GM12878 (cell line): ENCODE results near the gene PIGV. TPM values are rescaled to one million over a fixed set of nuclear protein-coding genes. Genes with fewer than 3 reads are reported as not detected.

ENCODE experiments used
- ATF7 ChIP-seq: fragments of 450-650 bp; IDR thresholded peaks from 2 replicates; pipeline ENCODE4 v1.6.1; 2016; ENCODE audit warnings: low read depth, mild to moderate bottlenecking
- CBFB ChIP-seq: IDR thresholded peaks from 2 replicates; pipeline ENCODE4 v1.6.1; 2016; ENCODE audit warnings: antibody characterized with exemption, low read depth
- EED ChIP-seq: sonication (generic); IDR thresholded peaks from 2 replicates; pipeline ENCODE4 v1.6.1; 2016; ENCODE audit warnings: antibody characterized with exemption, low read depth
- HDAC6 ChIP-seq: fragments of 200-600 bp; sonication (generic); IDR thresholded peaks from one replicate; pipeline ENCODE4 v1.8.0; 2017; ENCODE audit warnings: antibody characterized with exemption; ENCODE audit not compliant: unreplicated experiment
- HDGF ChIP-seq: fragments of 450-650 bp; IDR thresholded peaks from 2 replicates; pipeline ENCODE4 v1.6.1; 2016; ENCODE audit warnings: antibody characterized with exemption
- LARP7 ChIP-seq: fragments of 450-650 bp; IDR thresholded peaks from 2 replicates; pipeline ENCODE4 v1.6.1; 2017; ENCODE audit warnings: mild to moderate bottlenecking
- MEF2B ChIP-seq: fragments of 450-650 bp; IDR thresholded peaks from 2 replicates; pipeline ENCODE4 v1.6.1; 2018; ENCODE audit warnings: mild to moderate bottlenecking, moderate library complexity; ENCODE audit not compliant: partially characterized antibody, poor library complexity, severe bottlenecking
- NFYB ChIP-seq: IDR thresholded peaks from 2 replicates; pipeline ENCODE4 v1.6.1; 2011; ENCODE audit warnings: low read depth, mild to moderate bottlenecking, low read length, improper control_type of control experiment, moderate library complexity; ENCODE audit not compliant: insufficient read depth
- POLR2A ChIP-seq: IDR thresholded peaks from 2 replicates; pipeline ENCODE4 v1.6.1; 2011; ENCODE audit warnings: low read depth, mild to moderate bottlenecking, low read length
- RELB ChIP-seq: fragments of 450-650 bp; IDR thresholded peaks from 2 replicates; pipeline ENCODE4 v1.6.1; 2017; ENCODE audit warnings: low read depth, mild to moderate bottlenecking, moderate library complexity
- REST ChIP-seq: IDR thresholded peaks from 2 replicates; pipeline ENCODE4 v1.6.1; 2012; ENCODE audit warnings: mild to moderate bottlenecking, low read depth, low read length
- RFX5 ChIP-seq: IDR thresholded peaks from 2 replicates; pipeline ENCODE4 v1.6.1; 2011; ENCODE audit warnings: low read depth, low read length, improper control_type of control experiment
- SP1 ChIP-seq: IDR thresholded peaks from one replicate; pipeline ENCODE4 v1.6.1; 2011; ENCODE audit warnings: low read depth, low read length
- SREBF2 ChIP-seq: IDR thresholded peaks from 2 replicates; pipeline ENCODE4 v1.6.1; 2012; ENCODE audit warnings: mild to moderate bottlenecking, low read length
- SRF ChIP-seq, 2 experiments: IDR thresholded peaks; 2 replicates each; pipeline ENCODE4 v1.6.1; 2011; ENCODE audit warnings: low read depth in 2 of 2, low read length in 2 of 2, mild to moderate bottlenecking in 1 of 2, moderate library complexity in 1 of 2
- USF1 ChIP-seq: IDR thresholded peaks from 2 replicates; pipeline ENCODE4 v1.6.1; 2011; ENCODE audit warnings: borderline replicate concordance, low read depth, mild to moderate bottlenecking, moderate library complexity, mixed read lengths, low read length; ENCODE audit not compliant: insufficient read depth; ENCODE audit errors: extremely low read length
- ZBTB11 ChIP-seq: fragments of 450-650 bp; formaldehyde crosslinking; IDR thresholded peaks from 2 replicates; pipeline ENCODE4 v1.5.0; 2022; ENCODE audit warnings: mild to moderate bottlenecking, missing genetic modification characterization
- ZNF217 ChIP-seq: fragments of 450-650 bp; IDR thresholded peaks from 2 replicates; pipeline ENCODE4 v1.6.1; 2017; ENCODE audit warnings: antibody characterized with exemption, mild to moderate bottlenecking
- ZNF274 ChIP-seq: IDR thresholded peaks from one replicate; pipeline ENCODE4 v1.8.0; 2011; ENCODE audit not compliant: insufficient read length, insufficient read depth
- ZNF622 ChIP-seq: fragments of 450-650 bp; IDR thresholded peaks from 2 replicates; pipeline ENCODE4 v1.6.1; 2017; ENCODE audit warnings: mild to moderate bottlenecking, inconsistent platforms
- ZZZ3 ChIP-seq: IDR thresholded peaks from 2 replicates; pipeline ENCODE4 v1.6.1; 2011; ENCODE audit warnings: low read depth; ENCODE audit not compliant: control insufficient read depth, insufficient read length
- polyA plus RNA-seq, 11 experiments: library from polyadenylated mRNA; depleted of rRNA in 4 of 11; unstranded in 6 of 11; stranded (reverse) in 5 of 11; fragments of >200 nt; fragmentation: Nextera tagmentation in 4 of 11; fragmentation: Illumina TruSeq in 1 of 11; extraction: Ambion mirVana in 4 of 11; extraction: Trizol in 1 of 11; gene quantifications; 1 replicate in 1 of 11; 2 replicates in 10 of 11; pipeline versions ENCODE4 v1.2.1 to v1.2.3, GENCODE V29; 2011 to 2016; ENCODE audit warnings: inconsistent platforms in 2 of 11, missing spikeins in 2 of 11, low read depth in 1 of 11
- total RNA-seq, 4 experiments: library from RNA; depleted of rRNA in 3 of 4; stranded (reverse); fragments of >200 nt in 3 of 4; fragmentation: Illumina TruSeq in 1 of 4; extraction: Trizol in 1 of 4; gene quantifications; 2 replicates each; pipeline versions ENCODE4 v1.2.1 to v1.2.3, GENCODE V29; 2013 to 2021

Gene PIGV
- total and polyA plus RNA-seq, 10 of the 15 experiments (the other 5 are each of a cell fraction or from before 2014, with no cell fraction given): 8.8 to 18.1 (median 11.9) TPM

GRCh38 chr1:26744075-26744959 lies 43.4 kb upstream of the PIGV start (continued):
- TF ChIP-seq MEF2B (peak; percentile 98), EED (peak; percentile 91), LARP7 (peak; percentile 84; the same call in 1 of the 2 replicates), USF1 (peak; percentile 28), SP1 (peak; percentile 84), NFYB (peak; percentile 68; the same call in 1 of the 2 replicates), ZNF622 (no peak), ZNF274 (no peak), SREBF2 (no peak), HDAC6 (no peak), RELB (peak; percentile 86), ZBTB11 (CRISPR knock-in tag) (no peak), CBFB (no peak; the same call in 1 of the 2 replicates), ZZZ3 (no peak), RFX5 (no peak), ATF7 (peak; percentile 88), SRF (IDR thresholded peaks at IDR 0.05; ENCODE audit: low read depth in 2 of 2, low read length in 2 of 2) (peak in 1 of 2 experiments; percentile 66; a peak in 1 of 4 replicates), ZNF217 (peak; percentile 37; the same call in 1 of the 2 replicates), HDGF (peak; percentile 75), POLR2A (peak; percentile 72), REST (no peak)
